ENCODE results near the gene RIN3.

Gene RIN3

DNA sequence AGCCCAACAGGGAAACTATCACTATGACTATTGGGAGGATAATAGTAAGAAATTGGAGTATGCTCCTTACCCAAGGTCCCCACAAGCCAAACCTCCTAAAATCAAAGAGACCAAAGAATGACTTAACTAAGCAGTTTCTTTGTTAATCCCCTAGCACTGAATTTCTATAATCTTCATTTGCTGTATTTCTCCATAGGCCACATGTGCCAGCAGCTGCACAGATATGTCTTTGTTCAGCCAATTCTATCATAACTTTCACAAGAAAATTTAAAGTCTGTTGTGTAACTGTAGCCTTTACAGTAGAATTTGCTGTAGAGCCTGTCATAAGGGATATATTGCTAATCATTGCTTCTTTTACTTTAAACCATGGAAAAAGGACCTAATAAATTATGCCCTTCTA, 104.0 kb downstream of the RIN3 start:
- TF ChIP-seq, protein P1, sequence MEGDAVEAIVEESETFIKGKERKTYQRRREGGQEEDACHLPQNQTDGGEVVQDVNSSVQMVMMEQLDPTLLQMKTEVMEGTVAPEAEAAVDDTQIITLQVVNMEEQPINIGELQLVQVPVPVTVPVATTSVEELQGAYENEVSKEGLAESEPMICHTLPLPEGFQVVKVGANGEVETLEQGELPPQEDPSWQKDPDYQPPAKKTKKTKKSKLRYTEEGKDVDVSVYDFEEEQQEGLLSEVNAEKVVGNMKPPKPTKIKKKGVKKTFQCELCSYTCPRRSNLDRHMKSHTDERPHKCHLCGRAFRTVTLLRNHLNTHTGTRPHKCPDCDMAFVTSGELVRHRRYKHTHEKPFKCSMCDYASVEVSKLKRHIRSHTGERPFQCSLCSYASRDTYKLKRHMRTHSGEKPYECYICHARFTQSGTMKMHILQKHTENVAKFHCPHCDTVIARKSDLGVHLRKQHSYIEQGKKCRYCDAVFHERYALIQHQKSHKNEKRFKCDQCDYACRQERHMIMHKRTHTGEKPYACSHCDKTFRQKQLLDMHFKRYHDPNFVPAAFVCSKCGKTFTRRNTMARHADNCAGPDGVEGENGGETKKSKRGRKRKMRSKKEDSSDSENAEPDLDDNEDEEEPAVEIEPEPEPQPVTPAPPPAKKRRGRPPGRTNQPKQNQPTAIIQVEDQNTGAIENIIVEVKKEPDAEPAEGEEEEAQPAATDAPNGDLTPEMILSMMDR (IDR thresholded peaks at IDR 0.05): no peak

DNA sequence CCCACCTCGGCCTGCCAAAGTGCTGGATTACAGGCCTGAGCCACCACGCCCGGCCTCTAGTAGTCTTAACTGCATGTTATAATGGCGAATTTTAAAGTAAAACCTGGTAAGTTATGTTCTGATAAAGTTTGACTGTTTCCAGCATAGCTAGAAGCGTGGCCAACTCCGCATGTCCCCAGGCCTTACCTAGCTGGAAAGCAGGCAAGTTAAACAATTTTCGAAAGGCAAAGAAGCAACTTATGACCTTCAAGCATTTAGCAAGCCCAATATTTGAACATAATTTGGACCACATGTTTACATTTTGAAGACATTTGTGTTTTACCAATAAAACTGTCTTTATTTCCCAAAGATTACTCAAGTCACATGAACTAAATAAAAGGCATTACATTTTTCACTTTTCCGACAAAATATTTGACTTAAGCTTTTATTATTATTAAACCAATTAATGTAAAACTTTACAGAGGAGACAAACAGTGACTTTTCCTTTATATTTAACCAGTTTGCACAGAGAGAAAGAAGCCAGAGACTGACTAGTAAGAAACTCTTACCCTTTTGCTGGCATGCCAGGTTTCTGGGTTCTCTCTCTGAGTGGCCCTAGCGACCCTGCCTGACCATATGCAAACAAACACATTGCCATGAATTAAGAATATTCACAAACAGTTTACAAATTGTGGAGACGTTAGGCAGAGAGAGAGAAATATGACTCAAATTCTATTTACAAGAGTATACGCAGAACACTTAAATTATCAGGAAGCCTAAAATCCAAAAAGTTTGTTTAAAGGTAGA, 106.3 kb downstream of the RIN3 start:
- TF ChIP-seq, protein P1 (IDR thresholded peaks at IDR 0.05): no peak

DNA sequence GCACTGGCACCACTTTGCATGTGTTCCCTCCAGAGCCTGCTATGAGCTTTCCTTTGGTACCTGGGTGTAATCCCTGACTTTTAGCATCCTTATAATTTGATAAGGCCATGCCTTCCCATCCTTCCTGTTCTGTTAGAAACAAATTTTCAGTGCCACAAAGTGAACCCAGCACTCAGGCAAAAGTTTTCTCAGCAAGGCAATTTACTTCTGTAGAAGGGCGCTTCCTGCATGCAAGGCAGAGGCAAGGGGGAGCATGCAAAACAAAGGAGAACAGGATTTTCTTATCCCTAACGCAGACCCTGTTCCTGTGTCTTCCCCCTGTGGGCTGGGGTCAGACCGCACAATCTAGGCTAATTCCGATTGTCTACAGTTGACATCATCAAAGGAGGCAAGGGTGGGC, 108.7 kb downstream of the RIN3 start:
- TF ChIP-seq, protein P1 (IDR thresholded peaks at IDR 0.05): no peak

DNA sequence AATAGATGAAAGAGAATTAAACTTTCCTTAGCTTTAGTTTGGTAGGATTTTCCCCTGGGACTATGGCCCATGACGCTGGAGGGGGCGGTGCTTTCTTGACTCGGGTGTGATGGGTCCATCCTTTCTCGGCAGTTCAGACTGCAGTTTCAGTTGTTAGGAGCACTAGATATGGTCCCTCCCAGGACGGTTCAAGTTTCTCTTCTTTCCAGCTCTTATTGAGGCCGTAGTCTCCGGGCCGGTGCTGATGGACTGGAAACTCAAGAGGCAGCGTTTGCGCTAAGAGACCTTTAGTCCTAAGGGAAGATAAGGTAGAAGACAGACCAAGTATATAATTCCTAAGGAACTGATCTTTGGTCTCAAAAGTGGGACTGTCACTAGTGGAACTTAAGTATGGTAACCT, 111.2 kb downstream of the RIN3 start:
- TF ChIP-seq, protein P1 (IDR thresholded peaks at IDR 0.05): no peak

DNA sequence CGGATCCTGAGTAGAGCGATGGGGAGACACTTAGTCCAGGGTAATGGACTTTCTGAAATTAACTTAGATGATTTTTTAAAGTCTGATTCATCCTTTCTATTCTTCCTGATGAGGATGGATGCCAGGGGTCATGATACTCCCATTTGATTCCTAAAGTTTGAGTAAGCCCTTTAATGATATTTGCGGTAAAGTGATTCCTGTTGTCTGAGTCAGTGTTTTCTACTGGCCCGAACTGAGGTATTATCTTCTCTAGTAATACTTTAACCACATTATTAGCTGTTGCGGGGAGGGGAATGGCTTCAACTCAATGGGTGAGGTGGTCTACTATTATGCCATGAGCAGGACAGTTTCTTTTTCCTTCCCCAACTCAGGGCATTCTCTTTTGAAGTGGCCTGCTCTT, 111.6 kb downstream of the RIN3 start:
- TF ChIP-seq, protein P1 (IDR thresholded peaks at IDR 0.05): no peak

DNA sequence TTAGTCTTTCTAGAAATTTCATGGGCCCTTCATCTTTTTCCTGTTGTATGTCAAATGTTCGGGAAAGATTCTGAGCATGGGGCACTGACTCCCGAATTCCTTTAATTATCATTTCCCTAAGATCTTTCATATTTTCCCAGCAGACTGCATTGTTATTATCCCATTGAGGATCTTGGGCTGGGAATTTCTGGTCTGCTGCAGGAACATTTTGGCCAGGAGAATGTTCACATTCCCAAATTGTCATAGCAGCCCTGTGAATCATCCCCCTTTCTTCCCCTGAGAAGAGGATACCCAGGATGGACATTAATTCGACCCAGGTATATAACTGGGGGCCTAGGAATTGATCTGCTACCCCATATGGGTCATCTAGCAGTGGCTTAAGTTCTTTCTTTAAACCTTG, 112.5 kb downstream of the RIN3 start:
- TF ChIP-seq, protein P1 (IDR thresholded peaks at IDR 0.05): no peak

DNA sequence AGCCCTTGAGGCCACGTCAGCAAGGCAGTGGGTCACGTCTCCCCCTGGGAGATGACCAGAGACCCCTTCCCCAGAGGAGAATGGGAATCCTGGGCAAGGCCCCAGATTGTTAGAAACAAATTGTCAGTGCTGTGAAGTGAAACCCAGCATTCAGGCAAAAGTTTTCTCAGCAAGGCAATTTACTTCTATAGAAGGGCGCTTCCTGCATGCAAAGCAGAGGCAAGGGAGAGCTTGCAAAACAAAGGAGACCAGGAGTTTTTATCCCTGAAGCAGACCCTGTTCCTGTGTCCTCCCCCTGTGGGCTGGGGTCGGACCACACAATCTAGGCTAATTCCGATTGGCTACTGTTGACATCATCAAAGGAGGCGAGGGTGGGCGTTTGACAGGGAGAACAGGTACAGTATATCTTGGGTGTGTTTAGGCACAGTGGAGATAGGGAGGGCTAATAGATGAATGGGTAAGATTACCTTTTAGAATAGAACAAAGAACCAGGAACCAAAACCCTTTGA, 114.2 kb downstream of the RIN3 start:
- TF ChIP-seq, protein P1 (IDR thresholded peaks at IDR 0.05): no peak

Measured in LNCAP (cell line).